Daoy (cell line): ENCODE results near the gene SLC35E1. TPM values are rescaled to one million over a fixed set of nuclear protein-coding genes. Genes with fewer than 3 reads are reported as not detected.

Experiments used
- total RNA-seq: library from RNA; depleted of rRNA; stranded (reverse); fragments of >200 nt; shearing (Covaris generic); gene quantifications from 2 replicates; pipeline ENCODE4 v1.2.3, GENCODE V29; 2014; rRNA removed

SLC35E1 gene
- total RNA-seq, 1 experiment from 2014 or later: 25.4 TPM

Other genes starting within 250 kb of the SLC35E1 start
- gene KLF2, start 247.6 kb downstream of the SLC35E1 start, total RNA-seq: 0.33 and 1.9 TPM in 2 replicates
- 9.0 and 9.9 TPM in 2 replicates for gene EPS15L1, start 100.4 kb downstream of the SLC35E1 start, total RNA-seq
- gene CALR3, start 76.2 kb downstream of the SLC35E1 start, total RNA-seq: 0.09 TPM in 1 of 2 replicates, not detected in the other
- gene C19orf44, start 76.0 kb downstream of the SLC35E1 start, total RNA-seq: 3.2 and 6.9 TPM in 2 replicates
- gene CHERP, start 30.0 kb downstream of the SLC35E1 start, total RNA-seq: 2.8 and 4.7 TPM in 2 replicates
- gene MED26, start 55.8 kb upstream of the SLC35E1 start, total RNA-seq: 5.1 and 6.2 TPM in 2 replicates
- gene SMIM7, start 87.7 kb upstream of the SLC35E1 start, total RNA-seq: 167 and 170 TPM in 2 replicates
- 1.0 and 1.1 TPM in 2 replicates for gene TMEM38A, start 88.7 kb upstream of the SLC35E1 start, total RNA-seq
- not detected in 2 replicates for gene NWD1, start 147.4 kb upstream of the SLC35E1 start, total RNA-seq